ENCODE measurements around the gene B4GALT4.

Gene B4GALT4

GRCh38 chr3:119236756-119237155, 3.9 kb downstream of the B4GALT4 start:
- no peak for DNase-seq

GRCh38 chr3:119235151-119235550, 5.5 kb downstream of the B4GALT4 start:
- DNase-seq, result no peak

GRCh38 chr3:119234610-119235009, 6.1 kb downstream of the B4GALT4 start:
- DNase-seq, result no peak

GRCh38 chr3:119230745-119231144, 9.9 kb downstream of the B4GALT4 start:
- no peak for DNase-seq

GRCh38 chr3:119230071-119230470, 10.6 kb downstream of the B4GALT4 start:
- no peak for DNase-seq

GRCh38 chr3:119229190-119229589, 11.5 kb downstream of the B4GALT4 start:
- no peak for DNase-seq

GRCh38 chr3:119228373-119229145, 12.1 kb downstream of the B4GALT4 start:
- DNase-seq, result no peak

- no peak for DNase-seq
These were observed 13.4 kb downstream of the B4GALT4 start for GRCh38 chr3:119227070-119227850.

GRCh38 chr3:119225121-119225520, 15.6 kb downstream of the B4GALT4 start:
- DNase-seq, result no peak

GRCh38 chr3:119223511-119223910, 17.2 kb downstream of the B4GALT4 start:
- no peak for DNase-seq

- no peak for DNase-seq
These were observed 18.3 kb downstream of the B4GALT4 start for GRCh38 chr3:119222391-119222790.

GRCh38 chr3:119221779-119222320, 18.8 kb downstream of the B4GALT4 start:
- DNase-seq, result no peak

- no peak for DNase-seq
These were observed 19.6 kb downstream of the B4GALT4 start for GRCh38 chr3:119220970-119221667.

- DNase-seq, result no peak
These were observed 20.5 kb downstream of the B4GALT4 start for GRCh38 chr3:119220198-119220597.

- DNase-seq, result no peak
These were observed 21.6 kb downstream of the B4GALT4 start for GRCh38 chr3:119219069-119219468.

- no peak for DNase-seq
These were observed 28.9 kb downstream of the B4GALT4 start for GRCh38 chr3:119211803-119212202.

- DNase-seq, result no peak
These were observed 29.5 kb downstream of the B4GALT4 start for GRCh38 chr3:119211193-119211592.

- DNase-seq, result no peak
These were observed 33.2 kb downstream of the B4GALT4 start for GRCh38 chr3:119207512-119207875.

GRCh38 chr3:119206611-119207511, 33.8 kb downstream of the B4GALT4 start:
- DNase-seq, result no peak

- no peak for DNase-seq
These were observed 35.0 kb downstream of the B4GALT4 start for GRCh38 chr3:119205685-119206084.

GRCh38 chr3:119205209-119205608, 35.5 kb downstream of the B4GALT4 start:
- DNase-seq, result no peak

- DNase-seq, result no peak
These were observed 44.8 kb downstream of the B4GALT4 start for GRCh38 chr3:119195911-119196310.

- no peak for DNase-seq
These were observed 45.6 kb downstream of the B4GALT4 start for GRCh38 chr3:119195151-119195476.

Data from SW 1271 (cell line).